Measurements from ENCODE around the gene CTNNA3. TPM values are rescaled to one million over a fixed set of nuclear protein-coding genes. Genes with fewer than 3 reads are reported as not detected.

CTNNA3 gene
- total RNA-seq, 4 donors from 2014 or later = 0.68 to 75.2 (median 1.4) TPM

DNA sequence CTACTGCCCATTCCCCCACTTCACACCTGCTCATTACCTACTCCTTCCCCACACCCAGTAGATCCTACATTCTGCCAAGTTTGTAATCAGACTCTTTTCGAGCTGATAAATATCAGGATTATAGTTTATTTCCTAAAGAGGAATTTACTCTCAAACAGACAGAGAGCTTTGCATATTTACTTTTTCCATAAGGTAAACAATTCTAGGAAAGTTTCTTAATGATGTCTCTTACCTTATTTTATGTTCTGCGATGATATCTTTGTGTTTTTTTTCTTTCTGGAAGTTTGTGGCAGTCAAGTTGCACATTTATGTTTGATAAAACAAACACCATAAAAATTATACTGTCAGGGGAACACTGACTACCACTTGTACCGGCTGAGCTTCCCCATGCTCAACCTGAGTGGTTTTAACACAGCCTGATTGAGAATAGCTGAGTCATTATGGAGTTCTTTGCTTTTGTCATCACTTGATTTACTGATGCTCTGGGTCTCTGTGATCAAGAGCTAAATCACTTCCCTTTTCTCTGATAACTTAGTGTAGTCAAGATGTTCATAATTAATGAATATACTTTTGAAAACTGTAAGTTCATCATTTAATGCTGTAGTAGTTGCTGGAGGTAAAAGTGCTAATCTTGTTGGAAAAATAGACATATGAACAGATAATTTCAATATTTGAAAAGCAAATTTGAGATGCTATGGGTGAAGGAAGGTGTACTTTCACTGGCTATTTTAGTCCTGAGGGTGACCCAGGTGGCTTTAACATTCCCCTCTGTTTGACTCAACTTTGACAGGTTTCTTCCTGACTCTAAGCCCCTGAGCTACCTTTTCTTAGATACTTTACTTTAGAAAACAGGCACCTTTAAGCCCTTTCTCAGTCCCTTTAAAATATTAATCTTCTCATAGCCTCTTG is 1804.7 kb downstream of the CTNNA3 start:
- Histone ChIP-seq H3K4me3 (no peak overlapping the region), H3K27ac (no peak overlapping the region), H3K4me1 (peaks cover 0 to 4% (median 0%) of the 10 kb centered on the region in 4 donors), H3K36me3 (no peaks in the 10 kb centered on the region), H3K9me3 (peaks cover 6% of the 10 kb centered on the region in 2 donors), H3K27me3 (no peaks in the 10 kb centered on the region)
- intact Hi-C loops (cut with DNase I; ENCODE audit: low total_unique reads) = no loop called here
- no peak for DNase-seq
- TF ChIP-seq, protein P1, sequence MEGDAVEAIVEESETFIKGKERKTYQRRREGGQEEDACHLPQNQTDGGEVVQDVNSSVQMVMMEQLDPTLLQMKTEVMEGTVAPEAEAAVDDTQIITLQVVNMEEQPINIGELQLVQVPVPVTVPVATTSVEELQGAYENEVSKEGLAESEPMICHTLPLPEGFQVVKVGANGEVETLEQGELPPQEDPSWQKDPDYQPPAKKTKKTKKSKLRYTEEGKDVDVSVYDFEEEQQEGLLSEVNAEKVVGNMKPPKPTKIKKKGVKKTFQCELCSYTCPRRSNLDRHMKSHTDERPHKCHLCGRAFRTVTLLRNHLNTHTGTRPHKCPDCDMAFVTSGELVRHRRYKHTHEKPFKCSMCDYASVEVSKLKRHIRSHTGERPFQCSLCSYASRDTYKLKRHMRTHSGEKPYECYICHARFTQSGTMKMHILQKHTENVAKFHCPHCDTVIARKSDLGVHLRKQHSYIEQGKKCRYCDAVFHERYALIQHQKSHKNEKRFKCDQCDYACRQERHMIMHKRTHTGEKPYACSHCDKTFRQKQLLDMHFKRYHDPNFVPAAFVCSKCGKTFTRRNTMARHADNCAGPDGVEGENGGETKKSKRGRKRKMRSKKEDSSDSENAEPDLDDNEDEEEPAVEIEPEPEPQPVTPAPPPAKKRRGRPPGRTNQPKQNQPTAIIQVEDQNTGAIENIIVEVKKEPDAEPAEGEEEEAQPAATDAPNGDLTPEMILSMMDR (IDR thresholded peaks at IDR 0.05) = no peak
- WGBS, 2 donors (ENCODE audit: low coverage in 1 of 2) = 9 to 12% methylated on average over 3 of the region's 3 CpGs
- in situ Hi-C loops (cut with MboI; ENCODE audit: low pct_ligation_motif_present in 1 of 4, low pct_unique_long_range_greater_than_20kb in 1 of 4, low sequenced_read_pairs in 3 of 4) = no loop called here

DNA sequence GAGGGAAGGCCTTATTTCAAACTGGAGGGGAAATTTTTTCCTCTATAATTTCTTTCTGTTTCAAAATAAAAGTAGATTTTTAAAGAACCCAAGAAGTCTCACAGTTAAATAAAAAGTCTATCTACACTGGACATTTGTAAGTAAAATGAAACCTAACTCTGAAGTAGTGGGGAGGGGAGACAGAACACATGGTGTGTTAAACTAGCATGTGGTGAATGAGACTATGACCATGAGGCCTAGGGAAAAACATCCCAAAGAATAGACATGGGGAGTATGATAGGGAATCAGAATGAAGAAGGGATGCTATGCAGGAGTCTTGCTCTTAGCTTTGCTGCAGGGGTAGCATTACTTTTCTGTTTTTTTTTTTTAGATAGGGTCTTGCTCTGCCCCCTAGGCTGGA is 1831.5 kb downstream of the CTNNA3 start:
- no peak overlapping the region for H3K27ac ChIP-seq
- H3K4me3 ChIP-seq = no peak overlapping the region
- no peaks in the 10 kb centered on the region for H3K4me1 ChIP-seq
- H3K9me3 ChIP-seq = no peaks in the 10 kb centered on the region
- intact Hi-C loops (cut with DNase I; ENCODE audit: low total_unique reads) (no loop called here), in situ Hi-C loops (cut with MboI; ENCODE audit: low pct_ligation_motif_present in 1 of 4, low pct_unique_long_range_greater_than_20kb in 1 of 4, low sequenced_read_pairs in 3 of 4) (no loop called here)
- TF ChIP-seq POLR2AphosphoS5 (IDR thresholded peaks at IDR 0.05) (no peak), EP300 (IDR thresholded peaks at IDR 0.05; ENCODE audit: low read depth) (no peak), POLR2A (IDR thresholded peaks at IDR 0.05) (no peak)
- TF ChIP-seq, protein P1 (IDR thresholded peaks at IDR 0.05) = no peak
- H3K36me3 ChIP-seq = no peaks in the 10 kb centered on the region
- no peaks in the 10 kb centered on the region for H3K27me3 ChIP-seq
- DNase-seq = no peak

DNA sequence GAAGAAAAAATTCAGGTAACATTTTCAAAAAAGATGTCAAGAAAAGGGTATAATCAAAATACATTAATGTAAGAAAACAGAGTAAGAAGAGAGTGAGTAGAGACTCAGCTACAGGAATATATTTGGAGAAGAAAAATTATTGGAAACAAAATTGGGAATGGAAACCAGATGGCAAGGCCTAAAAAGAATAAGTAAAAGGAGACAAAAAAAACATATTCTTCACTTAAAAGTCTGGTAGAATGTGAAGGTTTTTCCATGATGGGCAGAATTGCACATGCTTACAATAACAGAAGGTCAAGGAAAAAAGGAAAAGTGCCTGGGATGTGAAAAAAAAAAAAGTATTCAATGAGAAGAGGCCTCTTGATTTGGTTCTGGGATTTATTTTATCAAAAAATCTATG is 1832.0 kb downstream of the CTNNA3 start:
- Histone ChIP-seq H3K27me3 (no peaks in the 10 kb centered on the region), H3K27ac (no peak overlapping the region), H3K9me3 (no peaks in the 10 kb centered on the region), H3K4me3 (no peak overlapping the region), H3K4me1 (no peaks in the 10 kb centered on the region), H3K36me3 (no peaks in the 10 kb centered on the region)
- TF ChIP-seq, protein P1 (IDR thresholded peaks at IDR 0.05) = no peak
- TF ChIP-seq POLR2A (IDR thresholded peaks at IDR 0.05) (no peak), POLR2AphosphoS5 (IDR thresholded peaks at IDR 0.05) (no peak), EP300 (IDR thresholded peaks at IDR 0.05; ENCODE audit: low read depth) (no peak)
- in situ Hi-C loops (cut with MboI; ENCODE audit: low pct_ligation_motif_present in 1 of 4, low pct_unique_long_range_greater_than_20kb in 1 of 4, low sequenced_read_pairs in 3 of 4) = no loop called here
- intact Hi-C loops (cut with DNase I; ENCODE audit: low total_unique reads) = no loop called here
- DNase-seq = no peak

Small RNA genes within 50 kb of the gene (small RNA-seq; reads per million reads assigned to genes)
- gene AL607023.1 = 0 reads per million in 4 donors
- 0 to 0.35 (median 0) reads per million in 4 donors for gene MIR7151

Other genes with a start within 250 kb of the CTNNA3 start
- gene DNAJC12, start 142.0 kb upstream of the CTNNA3 start, total RNA-seq = 1 to 10 TPM; 2.0 to 8.7 (median 4.4) TPM
- 10 to 100 TPM; 12.5 to 23.8 (median 20.7) TPM for gene SIRT1, start 188.5 kb upstream of the CTNNA3 start, total RNA-seq